GM19395 (cell line): ENCODE measurements around the gene CHN1.

Experiments used
- ATAC-seq: cut with Tn5 transposase; IDR thresholded peaks from one replicate; pipeline ENCODE4 v1.9.1; 2021; ENCODE audit warnings: mild to moderate bottlenecking, moderate library complexity; ENCODE audit not compliant: unreplicated experiment

Gene CHN1

GRCh38 chr2:174877301-174877700 lies 127.9 kb downstream of the CHN1 start:
- no peak for ATAC-seq

GRCh38 chr2:174874085-174874484 lies 131.1 kb downstream of the CHN1 start:
- no peak for ATAC-seq

- ATAC-seq = no peak
These were observed 131.7 kb downstream of the CHN1 start for GRCh38 chr2:174873471-174873870.

- no peak for ATAC-seq
These were observed 134.4 kb downstream of the CHN1 start for GRCh38 chr2:174870787-174871186.

- ATAC-seq = no peak
These were observed 136.3 kb downstream of the CHN1 start for GRCh38 chr2:174868878-174869277.

GRCh38 chr2:174866421-174866820 lies 138.8 kb downstream of the CHN1 start:
- no peak for ATAC-seq

GRCh38 chr2:174863183-174863582 lies 142.0 kb downstream of the CHN1 start:
- ATAC-seq = no peak

GRCh38 chr2:174859563-174860169 lies 145.5 kb downstream of the CHN1 start:
- ATAC-seq = no peak

GRCh38 chr2:174858745-174859144 lies 146.4 kb downstream of the CHN1 start:
- ATAC-seq = no peak

- ATAC-seq = no peak
These were observed 148.7 kb downstream of the CHN1 start for GRCh38 chr2:174856447-174856846.

- ATAC-seq = no peak
These were observed 157.9 kb downstream of the CHN1 start for GRCh38 chr2:174846941-174847938.

- no peak for ATAC-seq
These were observed 159.0 kb downstream of the CHN1 start for GRCh38 chr2:174846218-174846617.

GRCh38 chr2:174844295-174844708 lies 160.9 kb downstream of the CHN1 start:
- ATAC-seq = no peak

- ATAC-seq = no peak
These were observed 162.7 kb downstream of the CHN1 start for GRCh38 chr2:174842496-174842895.

GRCh38 chr2:174841936-174842335 lies 163.2 kb downstream of the CHN1 start:
- no peak for ATAC-seq

GRCh38 chr2:174841350-174841749 lies 163.8 kb downstream of the CHN1 start:
- ATAC-seq = no peak

- ATAC-seq = no peak
These were observed 164.7 kb downstream of the CHN1 start for GRCh38 chr2:174840436-174840835.

GRCh38 chr2:174839662-174840061 lies 165.5 kb downstream of the CHN1 start:
- ATAC-seq = no peak

GRCh38 chr2:174836995-174837390 lies 168.2 kb downstream of the CHN1 start:
- ATAC-seq = no peak

- ATAC-seq = no peak
These were observed 168.7 kb downstream of the CHN1 start for GRCh38 chr2:174836377-174836994.

GRCh38 chr2:174835797-174836255 lies 169.4 kb downstream of the CHN1 start:
- ATAC-seq = peak; percentile 79

- no peak for ATAC-seq
These were observed 171.4 kb downstream of the CHN1 start for GRCh38 chr2:174833737-174834136.
